Measurements from ENCODE around the gene SUMO4.

GRCh38 chr6:149419696-149420404, 19.8 kb downstream of the SUMO4 start:
- no peak for TF ChIP-seq POLR2AphosphoS5 (IDR thresholded peaks at IDR 0.05; ENCODE audit: low read depth, low read length)
- no peak for TF ChIP-seq SIN3A (IDR thresholded peaks at IDR 0.05; ENCODE audit: borderline replicate concordance, insufficient read depth, low read depth, low read length)
- TF ChIP-seq CTCF (IDR thresholded peaks at IDR 0.05), result no peak
- TF ChIP-seq REST (IDR thresholded peaks at IDR 0.05; ENCODE audit: insufficient read depth in 1 of 2, low read depth in 2 of 2, low read length in 1 of 2), result no peak
- TF ChIP-seq TCF7L2 (IDR thresholded peaks at IDR 0.05; ENCODE audit: low read depth, low read length), result no peak
